HCT116 (cell line): ENCODE data around the gene MEIS2.

Experiments used
- CEBPB ChIP-seq: IDR thresholded peaks from 2 replicates; pipeline ENCODE4 v1.6.1; 2012; ENCODE audit warnings: low read depth
- CTCF ChIP-seq, 3 experiments: fragments of 200-600 bp in 1 of 3; sonication (generic) in 1 of 3; IDR thresholded peaks in 2 of 3; conservative IDR thresholded peaks in 1 of 3; 2 replicates each; pipeline ENCODE4 v1.5.1; 2012 to 2017; ENCODE audit warnings: low read depth in 2 of 3, low read length in 2 of 3, antibody characterized with exemption in 1 of 3, borderline replicate concordance in 1 of 3, control low read depth in 1 of 3, mild to moderate bottlenecking in 1 of 3, mixed read lengths in 1 of 3, mixed run types in 1 of 3, moderate library complexity in 1 of 3; ENCODE audit not compliant: insufficient read depth in 1 of 3
- EZH2phosphoT487 ChIP-seq: fragments of 200-600 bp; IDR thresholded peaks from 2 replicates; pipeline ENCODE4 v1.6.1; 2018; ENCODE audit warnings: antibody characterized with exemption, borderline replicate concordance

- TF ChIP-seq CEBPB: no peak
- TF ChIP-seq CTCF (IDR thresholded peaks at IDR 0.05 in 2 of 3, conservative IDR thresholded peaks at IDR 0.05 in 1 of 3; ENCODE audit: borderline replicate concordance in 1 of 3, insufficient read depth in 1 of 3, low read depth in 2 of 3, low read length in 2 of 3): no peak
- TF ChIP-seq EZH2phosphoT487: no peak
These were observed 13.2 kb downstream of the MEIS2 start for GRCh38 chr15:37087131-37087588.
